Karpas-422 (cell line): ENCODE results near the gene CHST3. TPM values are rescaled to one million over a fixed set of nuclear protein-coding genes. Genes with fewer than 3 reads are reported as not detected.
"Not testable (repeated sequence)": the region's sequence is repeated elsewhere in the genome, so short reads cannot be mapped to it uniquely, and the experiment has no call there.

Experiments
- DNase-seq: peaks from one replicate; pipeline ENCODE4 v3.0.0-alpha.2; 2015
- H2AFZ ChIP-seq: fragments of 200-600 bp; sonication (generic); 2 replicates; pipeline ENCODE4 v1.6.1; 2014; ENCODE audit warnings: antibody characterized with exemption, low read length, mixed read lengths
- H3K27ac ChIP-seq: fragments of 200-600 bp; sonication (generic); 2 replicates; pipeline ENCODE4 v1.5.1; 2014; ENCODE audit warnings: mild to moderate bottlenecking, low read length, moderate library complexity
- H3K27me3 ChIP-seq: fragments of 200-600 bp; sonication (generic); 2 replicates; pipeline ENCODE4 v1.6.1; 2014; ENCODE audit warnings: low read length, mixed read lengths
- H3K36me3 ChIP-seq: fragments of 200-600 bp; sonication (generic); 2 replicates; pipeline ENCODE4 v1.6.1; 2014; ENCODE audit warnings: low read length, mixed read lengths; ENCODE audit not compliant: insufficient read depth
- H3K4me1 ChIP-seq: fragments of 200-600 bp; sonication (generic); 2 replicates; pipeline ENCODE4 v1.6.1; 2014; ENCODE audit warnings: mild to moderate bottlenecking, low read length, mixed read lengths
- H3K4me2 ChIP-seq: fragments of 200-600 bp; sonication (generic); 2 replicates; pipeline ENCODE4 v1.6.1; 2014; ENCODE audit warnings: low read length, low read depth, mild to moderate bottlenecking; ENCODE audit not compliant: poor library complexity, severe bottlenecking
- H3K4me3 ChIP-seq: fragments of 200-600 bp; sonication (generic); 2 replicates; pipeline ENCODE4 v1.5.1; 2014; ENCODE audit warnings: mild to moderate bottlenecking, antibody characterized with exemption, low read length, mixed read lengths
- H3K79me2 ChIP-seq: fragments of 200-600 bp; sonication (generic); 2 replicates; pipeline ENCODE4 v1.6.1; 2014; ENCODE audit warnings: mild to moderate bottlenecking, low read length, mixed read lengths
- H3K9ac ChIP-seq: fragments of 200-600 bp; sonication (generic); 2 replicates; pipeline ENCODE4 v1.6.0; 2014; ENCODE audit warnings: low read length
- H3K9me2 ChIP-seq: fragments of 200-600 bp; sonication (generic), shearing (Covaris generic); replicated peaks from 2 replicates; pipeline ENCODE4 v1.6.0; 2014; ENCODE audit warnings: mild to moderate bottlenecking, low read length, moderate library complexity; ENCODE audit not compliant: insufficient read depth
- H3K9me3 ChIP-seq: fragments of 300-700, 200-600 bp; sonication (generic); 2 replicates; pipeline ENCODE4 v1.6.1; 2014; ENCODE audit warnings: low read length, mixed read lengths
- H4K20me1 ChIP-seq: fragments of 200-600 bp; sonication (generic); 2 replicates; pipeline ENCODE4 v1.6.1; 2014; ENCODE audit warnings: mild to moderate bottlenecking, antibody characterized with exemption, low read length, low read depth; ENCODE audit not compliant: insufficient read depth
- total RNA-seq: library from RNA; depleted of rRNA; stranded (reverse); fragments of >200 nt; shearing (Covaris generic); gene quantifications from 2 replicates; pipeline ENCODE4 v1.2.3, GENCODE V29; 2014; ENCODE audit warnings: low replicate concordance

Gene CHST3
- total RNA-seq, 1 experiment from 2014 or later, result not detected

GRCh38 chr10:71973777-71974488 is 9.7 kb downstream of the CHST3 start:
- DNase-seq, result no peak
- no peaks in the 10 kb centered on the region for H3K27me3 ChIP-seq
- H3K9me3 ChIP-seq, result no peaks in the 10 kb centered on the region
- H4K20me1 ChIP-seq, result no peaks in the 10 kb centered on the region
- no peaks in the 10 kb centered on the region for H3K36me3 ChIP-seq
- no peak overlapping the region for H3K9ac ChIP-seq
- H3K4me3 ChIP-seq, result no peak overlapping the region
- H3K4me2 ChIP-seq, result no peak overlapping the region
- no peak overlapping the region for H2AFZ ChIP-seq
- H3K27ac ChIP-seq, result no peak overlapping the region
- no peaks in the 10 kb centered on the region for H3K9me2 ChIP-seq
- no peaks in the 10 kb centered on the region for H3K79me2 ChIP-seq
- no peaks in the 10 kb centered on the region for H3K4me1 ChIP-seq

- Histone ChIP-seq H2AFZ (no peak overlapping the region), H3K9me2 (no peaks in the 10 kb centered on the region), H4K20me1 (no peaks in the 10 kb centered on the region), H3K9ac (no peak overlapping the region), H3K27ac (no peak overlapping the region), H3K4me3 (no peak overlapping the region), H3K4me2 (no peak overlapping the region), H3K79me2 (no peaks in the 10 kb centered on the region), H3K9me3 (no peaks in the 10 kb centered on the region), H3K4me1 (no peaks in the 10 kb centered on the region), H3K36me3 (no peaks in the 10 kb centered on the region), H3K27me3 (no peaks in the 10 kb centered on the region)
- no peak for DNase-seq
These were observed 10.4 kb downstream of the CHST3 start for GRCh38 chr10:71974489-71975021.

DNA sequence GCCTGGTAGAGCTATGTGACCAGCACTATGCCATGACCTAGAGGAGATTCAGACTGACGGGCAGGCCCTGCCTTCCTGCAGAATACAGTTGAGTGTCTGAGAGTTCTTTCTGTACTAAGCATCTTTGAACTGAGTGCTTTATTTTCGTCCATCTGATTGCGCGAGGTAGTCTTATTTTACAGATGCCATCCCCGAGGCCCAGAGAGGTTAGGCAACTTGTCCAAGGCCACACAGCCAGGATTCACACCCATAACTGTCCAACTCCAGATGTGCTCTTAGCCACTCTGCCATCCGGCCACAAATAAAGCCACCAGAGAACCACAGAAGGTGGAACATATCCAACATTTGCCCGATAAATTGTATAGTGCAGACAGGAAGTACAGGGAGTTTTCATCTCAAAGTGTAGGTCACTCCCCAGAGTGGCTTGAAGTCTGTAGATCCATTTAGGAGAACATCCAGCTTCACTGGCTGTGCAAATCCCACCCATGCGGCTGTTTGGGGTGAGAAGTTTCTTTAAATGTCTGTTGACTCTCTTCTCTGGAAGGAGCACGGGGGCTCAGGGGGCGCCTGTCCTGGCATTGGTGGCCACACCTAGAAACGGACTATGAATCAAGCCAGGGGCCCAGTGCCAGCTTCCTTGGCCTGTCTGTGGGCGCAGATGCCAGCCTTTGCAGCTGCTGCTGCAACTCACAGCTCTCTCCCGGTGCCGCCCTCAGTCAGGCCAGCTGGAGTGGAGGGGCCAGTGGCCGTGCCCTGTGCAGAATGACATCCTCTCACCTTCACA is 11.1 kb downstream of the CHST3 start:
- H3K79me2 ChIP-seq, result no peaks in the 10 kb centered on the region

DNA sequence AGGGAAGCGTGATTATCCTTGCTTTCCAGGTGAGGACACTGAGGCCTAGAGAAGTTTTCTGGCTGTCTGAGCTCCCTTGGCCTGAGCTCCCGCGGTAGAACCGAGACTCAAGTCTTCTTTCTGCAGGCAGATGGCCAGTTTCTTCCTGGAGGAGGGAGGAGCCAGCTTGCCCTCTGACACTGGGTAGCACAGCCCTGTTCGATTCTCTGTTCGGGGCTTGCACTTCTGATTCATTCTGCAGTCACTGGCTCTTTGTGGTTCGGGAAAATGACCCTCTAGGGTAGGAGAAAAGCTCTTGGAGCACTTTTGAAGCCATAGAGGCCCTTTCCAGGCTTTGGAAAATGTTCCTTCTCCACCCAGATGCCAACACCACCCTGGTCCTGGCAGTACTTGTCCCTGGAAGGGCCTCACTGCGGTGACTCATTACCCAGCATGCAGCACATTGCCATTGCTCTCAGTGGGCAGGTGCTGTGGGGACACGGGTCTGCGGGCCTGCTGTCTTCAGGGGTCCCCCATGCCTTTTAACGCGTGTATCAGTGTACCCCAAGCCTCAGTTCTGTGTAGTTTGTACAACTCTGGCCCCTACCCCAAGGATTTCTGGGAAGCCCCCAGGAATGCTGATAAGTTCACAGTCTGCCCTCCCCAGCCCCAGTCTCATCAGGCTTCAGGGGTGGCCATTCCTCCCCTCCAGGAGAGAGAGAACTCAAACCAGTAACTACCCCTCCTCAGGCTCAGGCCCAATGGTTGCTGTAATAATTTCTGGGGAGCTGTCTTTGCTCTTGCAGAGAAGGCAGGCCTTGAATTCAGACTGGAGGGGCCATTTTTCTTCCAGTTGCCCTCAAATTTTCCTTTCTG is 11.9 kb downstream of the CHST3 start:
- Histone ChIP-seq H3K9me2 (no peaks in the 10 kb centered on the region), H3K27ac (no peak overlapping the region), H3K4me1 (no peaks in the 10 kb centered on the region), H3K4me2 (no peak overlapping the region), H3K36me3 (no peaks in the 10 kb centered on the region), H3K27me3 (no peaks in the 10 kb centered on the region), H3K9me3 (no peaks in the 10 kb centered on the region), H3K79me2 (no peaks in the 10 kb centered on the region), H2AFZ (no peak overlapping the region), H4K20me1 (no peaks in the 10 kb centered on the region), H3K9ac (no peak overlapping the region), H3K4me3 (no peak overlapping the region)
- DNase-seq, result no peak

More for the DNA sequence above, 11.1 kb downstream of the CHST3 start:
- H3K36me3 ChIP-seq, result no peaks in the 10 kb centered on the region
- DNase-seq, result no peak
- no peaks in the 10 kb centered on the region for H3K27me3 ChIP-seq
- no peaks in the 10 kb centered on the region for H4K20me1 ChIP-seq
- H3K9ac ChIP-seq, result no peak overlapping the region
- no peak overlapping the region for H3K4me3 ChIP-seq
- no peaks in the 10 kb centered on the region for H3K9me3 ChIP-seq
- no peaks in the 10 kb centered on the region for H3K9me2 ChIP-seq
- no peaks in the 10 kb centered on the region for H3K4me1 ChIP-seq
- no peak overlapping the region for H3K27ac ChIP-seq
- H2AFZ ChIP-seq, result no peak overlapping the region
- no peak overlapping the region for H3K4me2 ChIP-seq

- H3K4me3 ChIP-seq, H3K27ac ChIP-seq, H3K9me2 ChIP-seq, H3K79me2 ChIP-seq, H2AFZ ChIP-seq, H3K4me1 ChIP-seq, H3K36me3 ChIP-seq, H4K20me1 ChIP-seq, H3K27me3 ChIP-seq, DNase-seq, H3K9me3 ChIP-seq, H3K4me2 ChIP-seq, H3K9ac ChIP-seq: not testable (repeated sequence)
These were observed 13.4 kb downstream of the CHST3 start for GRCh38 chr10:71977614-71977903.

- DNase-seq, result no peak
- H4K20me1 ChIP-seq, result no peaks in the 10 kb centered on the region
- H3K9me3 ChIP-seq, result no peaks in the 10 kb centered on the region
- H3K27me3 ChIP-seq, result no peaks in the 10 kb centered on the region
- H3K36me3 ChIP-seq, result no peaks in the 10 kb centered on the region
- H3K9me2 ChIP-seq, result no peaks in the 10 kb centered on the region
- H3K9ac ChIP-seq, result no peak overlapping the region
- no peaks in the 10 kb centered on the region for H3K79me2 ChIP-seq
- no peak overlapping the region for H3K4me2 ChIP-seq
- no peaks in the 10 kb centered on the region for H3K4me1 ChIP-seq
- no peak overlapping the region for H3K4me3 ChIP-seq
- no peak overlapping the region for H2AFZ ChIP-seq
- no peak overlapping the region for H3K27ac ChIP-seq
These were observed 14.3 kb downstream of the CHST3 start for GRCh38 chr10:71978476-71978875.

GRCh38 chr10:71978988-71979691 is 14.9 kb downstream of the CHST3 start:
- H3K79me2 ChIP-seq, result no peaks in the 10 kb centered on the region
- H3K9ac ChIP-seq, result no peak overlapping the region
- no peaks in the 10 kb centered on the region for H3K9me2 ChIP-seq

More at GRCh38 chr10:71978988-71979691, 14.9 kb downstream of the CHST3 start:
- Histone ChIP-seq H3K27ac (no peak overlapping the region), H3K4me1 (no peaks in the 10 kb centered on the region), H2AFZ (no peak overlapping the region), H4K20me1 (no peaks in the 10 kb centered on the region), H3K9me3 (no peaks in the 10 kb centered on the region), H3K36me3 (no peaks in the 10 kb centered on the region), H3K27me3 (no peaks in the 10 kb centered on the region), H3K4me3 (no peak overlapping the region), H3K4me2 (no peak overlapping the region)
- DNase-seq, result no peak
